ENCODE results near the gene ITGB2. TPM values are rescaled to one million over a fixed set of nuclear protein-coding genes. Genes with fewer than 3 reads are reported as not detected.

The ITGB2 gene
- total RNA-seq, 1 donor from 2014 or later: 0.74 TPM

GRCh38 chr21:44867999-44868700 is 52.5 kb downstream of the ITGB2 start:
- Mint-ChIP-seq H3K36me3 (peaks cover 7% of the 10 kb centered on the region), H3K4me1 (peaks cover 56% of the 10 kb centered on the region), H3K9me3 (no peaks in the 10 kb centered on the region), H3K27me3 (ENCODE audit: low read depth) (no peaks in the 10 kb centered on the region), H3K4me3 (no peak overlapping the region), H3K27ac (peak overlapping the region; percentile 70)
- no peak for DNase-seq (ENCODE audit: low spot score in 2 of 2, unreplicated experiment in 2 of 2)
- TF ChIP-seq CTCF (IDR thresholded peaks at IDR 0.05; ENCODE audit: unreplicated experiment): no peak

- TF ChIP-seq CTCF (IDR thresholded peaks at IDR 0.05; ENCODE audit: unreplicated experiment): no peak
- Mint-ChIP-seq H3K27ac (peak overlapping the region; percentile 21), H3K36me3 (peaks cover 7% of the 10 kb centered on the region), H3K4me1 (peaks cover 53% of the 10 kb centered on the region), H3K4me3 (no peak overlapping the region), H3K9me3 (no peaks in the 10 kb centered on the region), H3K27me3 (ENCODE audit: low read depth) (no peaks in the 10 kb centered on the region)
- DNase-seq (ENCODE audit: low spot score in 2 of 2, unreplicated experiment in 2 of 2): no peak
Observed at GRCh38 chr21:44867464-44867863, 53.2 kb downstream of the ITGB2 start.

DNA sequence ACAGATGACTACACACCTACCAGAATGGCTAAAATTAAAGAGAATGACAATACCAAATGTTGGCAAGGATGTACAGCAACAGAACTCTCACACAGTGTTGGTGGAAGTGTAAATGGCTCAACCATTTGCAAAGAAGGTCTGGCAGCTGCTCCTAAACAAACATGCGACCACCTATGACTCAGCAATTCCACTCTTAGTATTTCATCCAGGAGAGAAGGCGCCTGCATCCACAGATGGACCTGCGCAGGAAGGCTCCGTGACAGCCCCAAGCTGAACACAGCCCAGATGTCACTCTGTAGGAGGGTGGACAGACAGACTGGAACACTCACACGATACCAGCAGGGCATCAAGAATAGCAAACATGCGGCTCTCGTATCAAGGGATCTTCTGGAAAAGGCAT is 53.9 kb downstream of the ITGB2 start:
- no peak for TF ChIP-seq CTCF (IDR thresholded peaks at IDR 0.05; ENCODE audit: unreplicated experiment)
- peaks cover 47% of the 10 kb centered on the region for H3K4me1 Mint-ChIP-seq
- H3K4me3 Mint-ChIP-seq: no peak overlapping the region
- H3K27ac Mint-ChIP-seq: peak overlapping the region; percentile 33
- H3K36me3 Mint-ChIP-seq: peaks cover 10% of the 10 kb centered on the region
- H3K9me3 Mint-ChIP-seq: no peaks in the 10 kb centered on the region
- no peak for DNase-seq (ENCODE audit: low spot score in 2 of 2, unreplicated experiment in 2 of 2)
- no peaks in the 10 kb centered on the region for H3K27me3 Mint-ChIP-seq (ENCODE audit: low read depth)

GRCh38 chr21:44865561-44866280 is 55.0 kb downstream of the ITGB2 start:
- Mint-ChIP-seq H3K4me3 (no peak overlapping the region), H3K9me3 (no peaks in the 10 kb centered on the region), H3K4me1 (peaks cover 38% of the 10 kb centered on the region), H3K36me3 (peaks cover 19% of the 10 kb centered on the region), H3K27me3 (ENCODE audit: low read depth) (no peaks in the 10 kb centered on the region), H3K27ac (peak overlapping the region; percentile 41)
- DNase-seq (ENCODE audit: low spot score in 2 of 2, unreplicated experiment in 2 of 2): no peak
- no peak for TF ChIP-seq CTCF (IDR thresholded peaks at IDR 0.05; ENCODE audit: unreplicated experiment)

DNA sequence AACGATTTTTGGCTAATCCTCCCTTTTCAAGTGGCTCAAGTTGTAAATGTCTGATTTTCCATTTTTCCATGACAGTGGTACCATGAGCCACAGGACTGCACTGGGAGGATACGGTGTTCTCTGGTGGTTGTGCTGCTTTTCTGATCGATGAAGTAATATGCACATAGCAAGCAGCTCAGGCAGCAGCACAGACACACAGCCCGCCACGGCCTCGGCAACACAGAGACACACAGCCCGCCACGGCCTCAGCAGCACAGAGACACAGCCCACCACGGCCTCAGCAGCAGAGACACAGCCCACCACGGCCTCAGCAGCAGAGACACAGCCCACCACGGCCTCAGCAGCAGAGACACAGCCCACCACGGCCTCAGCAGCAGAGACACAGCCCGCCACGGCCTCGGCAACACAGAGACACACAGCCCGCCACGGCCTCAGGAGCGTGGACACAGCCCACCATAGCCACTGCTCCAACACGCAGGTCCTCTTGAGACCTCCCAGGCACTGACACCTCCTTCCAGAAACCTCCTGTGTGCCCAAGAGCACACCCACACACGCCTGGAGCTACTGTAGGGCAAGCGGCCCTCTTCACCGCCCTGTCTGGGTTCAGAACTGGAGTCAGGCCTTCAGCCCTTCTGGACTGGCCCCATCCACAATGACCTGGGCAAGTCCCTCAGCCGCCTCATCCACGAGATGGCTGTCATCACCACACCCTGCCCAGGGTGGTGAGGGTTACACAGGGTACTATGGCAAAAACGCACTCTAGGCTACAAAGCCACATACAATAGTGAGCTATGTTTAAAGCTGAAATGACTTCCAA is 57.6 kb downstream of the ITGB2 start:
- Mint-ChIP-seq H3K27me3 (ENCODE audit: low read depth) (no peaks in the 10 kb centered on the region), H3K4me3 (no peak overlapping the region), H3K27ac (no peak overlapping the region), H3K4me1 (peaks cover 15% of the 10 kb centered on the region), H3K9me3 (no peaks in the 10 kb centered on the region), H3K36me3 (peaks cover 22% of the 10 kb centered on the region)
- TF ChIP-seq CTCF (IDR thresholded peaks at IDR 0.05; ENCODE audit: unreplicated experiment): no peak
- no peak for DNase-seq (ENCODE audit: low spot score in 2 of 2, unreplicated experiment in 2 of 2)
